ENCODE results near the gene FAR1. TPM values are rescaled to one million over a fixed set of nuclear protein-coding genes. Genes with fewer than 3 reads are reported as not detected.

The FAR1 gene
- total RNA-seq, 1 donor from 2014 or later: 69.0 TPM

DNA sequence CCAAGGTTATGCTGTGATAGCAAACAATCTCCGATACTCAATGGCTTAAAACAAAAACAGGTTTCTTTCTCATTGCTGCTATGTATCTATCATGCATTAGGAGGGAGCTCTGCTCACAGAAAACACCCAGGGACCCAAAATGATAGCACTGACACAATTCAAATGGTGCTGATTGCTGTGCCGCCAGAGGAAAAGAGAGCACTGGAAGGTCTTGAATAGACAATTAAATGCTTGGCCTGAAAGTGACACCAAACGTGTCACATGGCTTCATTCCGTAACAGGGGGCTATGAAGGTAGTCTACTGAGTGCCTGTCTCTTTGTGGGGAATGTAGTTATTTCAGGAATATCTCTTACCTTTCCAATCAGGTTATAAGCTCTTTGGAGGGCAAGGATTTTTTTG lies 94.2 kb downstream of the FAR1 start:
- Mint-ChIP-seq H3K27ac (no peak overlapping the region), H3K27me3 (no peaks in the 10 kb centered on the region), H3K9me3 (no peaks in the 10 kb centered on the region), H3K4me1 (ENCODE audit: unreplicated experiment) (no peaks in the 10 kb centered on the region), H3K4me3 (no peak overlapping the region), H3K36me3 (no peaks in the 10 kb centered on the region)
- no peak for DNase-seq (ENCODE audit: extremely low spot score, unreplicated experiment)
- TF ChIP-seq, protein P1, sequence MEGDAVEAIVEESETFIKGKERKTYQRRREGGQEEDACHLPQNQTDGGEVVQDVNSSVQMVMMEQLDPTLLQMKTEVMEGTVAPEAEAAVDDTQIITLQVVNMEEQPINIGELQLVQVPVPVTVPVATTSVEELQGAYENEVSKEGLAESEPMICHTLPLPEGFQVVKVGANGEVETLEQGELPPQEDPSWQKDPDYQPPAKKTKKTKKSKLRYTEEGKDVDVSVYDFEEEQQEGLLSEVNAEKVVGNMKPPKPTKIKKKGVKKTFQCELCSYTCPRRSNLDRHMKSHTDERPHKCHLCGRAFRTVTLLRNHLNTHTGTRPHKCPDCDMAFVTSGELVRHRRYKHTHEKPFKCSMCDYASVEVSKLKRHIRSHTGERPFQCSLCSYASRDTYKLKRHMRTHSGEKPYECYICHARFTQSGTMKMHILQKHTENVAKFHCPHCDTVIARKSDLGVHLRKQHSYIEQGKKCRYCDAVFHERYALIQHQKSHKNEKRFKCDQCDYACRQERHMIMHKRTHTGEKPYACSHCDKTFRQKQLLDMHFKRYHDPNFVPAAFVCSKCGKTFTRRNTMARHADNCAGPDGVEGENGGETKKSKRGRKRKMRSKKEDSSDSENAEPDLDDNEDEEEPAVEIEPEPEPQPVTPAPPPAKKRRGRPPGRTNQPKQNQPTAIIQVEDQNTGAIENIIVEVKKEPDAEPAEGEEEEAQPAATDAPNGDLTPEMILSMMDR (conservative IDR thresholded peaks at IDR 0.05): no peak

DNA sequence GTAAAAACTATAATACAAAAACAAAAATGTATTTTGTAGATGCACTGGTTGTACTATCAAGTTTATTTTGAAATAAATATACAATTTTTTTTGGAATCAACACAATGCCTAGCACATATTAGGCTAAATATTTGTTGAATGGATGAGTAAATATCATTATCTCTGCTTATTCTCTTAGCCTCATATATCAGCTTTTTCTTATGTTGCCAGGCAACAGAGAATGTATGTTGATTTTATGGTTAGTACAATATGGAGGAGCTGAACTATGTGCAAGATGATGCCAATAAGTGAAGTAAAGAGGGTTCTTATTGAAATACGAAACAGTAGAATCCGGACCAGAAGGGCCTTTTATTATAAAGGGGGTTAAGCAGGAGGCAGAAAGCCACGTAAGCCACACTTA lies 94.9 kb downstream of the FAR1 start:
- TF ChIP-seq, protein P1 (conservative IDR thresholded peaks at IDR 0.05): no peak
- H3K27me3 Mint-ChIP-seq: no peaks in the 10 kb centered on the region
- no peaks in the 10 kb centered on the region for H3K36me3 Mint-ChIP-seq
- H3K27ac Mint-ChIP-seq: no peak overlapping the region
- no peaks in the 10 kb centered on the region for H3K9me3 Mint-ChIP-seq
- no peaks in the 10 kb centered on the region for H3K4me1 Mint-ChIP-seq (ENCODE audit: unreplicated experiment)
- no peak overlapping the region for H3K4me3 Mint-ChIP-seq
- DNase-seq (ENCODE audit: extremely low spot score, unreplicated experiment): no peak

DNA sequence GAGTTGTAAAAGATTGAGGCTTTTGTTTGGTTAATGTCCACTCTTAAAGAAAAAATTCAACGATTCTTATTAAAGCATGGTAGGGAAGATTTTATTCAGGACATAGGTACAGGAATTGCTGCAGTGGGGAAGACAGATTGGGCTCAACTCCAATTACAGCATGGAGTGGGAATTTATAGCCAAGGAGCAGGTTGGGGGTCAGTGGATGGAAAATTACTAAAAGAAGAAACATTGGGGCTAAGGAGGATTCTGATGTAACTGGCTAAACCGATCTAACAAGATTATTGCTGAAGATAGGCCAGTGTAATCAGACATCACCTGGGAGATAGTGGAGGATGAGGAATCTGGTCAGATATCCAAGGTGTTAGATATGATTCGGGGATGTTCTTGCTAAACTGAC lies 97.4 kb downstream of the FAR1 start:
- Mint-ChIP-seq H3K4me3 (no peak overlapping the region), H3K27ac (no peak overlapping the region), H3K36me3 (no peaks in the 10 kb centered on the region), H3K4me1 (ENCODE audit: unreplicated experiment) (no peaks in the 10 kb centered on the region), H3K27me3 (no peaks in the 10 kb centered on the region), H3K9me3 (no peaks in the 10 kb centered on the region)
- DNase-seq (ENCODE audit: extremely low spot score, unreplicated experiment): no peak
- TF ChIP-seq, protein P1 (conservative IDR thresholded peaks at IDR 0.05): no peak

DNA sequence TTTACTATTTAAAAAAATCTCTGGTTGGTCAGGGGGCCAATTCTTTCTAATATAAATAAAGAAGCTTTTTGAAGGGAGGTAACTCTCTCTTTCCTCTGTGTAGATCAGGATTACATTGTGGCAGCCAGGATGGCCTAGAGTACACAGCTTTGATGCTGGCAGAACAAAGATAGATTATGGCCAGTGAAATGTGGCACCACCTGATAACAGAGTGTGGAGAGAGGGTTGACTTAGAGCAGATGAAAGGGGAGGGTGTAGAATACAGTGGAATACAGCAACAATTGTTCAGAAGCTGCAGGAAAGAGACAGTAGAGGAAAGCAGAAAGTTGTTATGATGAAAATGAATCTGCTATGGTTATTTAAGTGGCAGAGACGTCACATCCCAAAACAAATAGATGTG lies 99.0 kb downstream of the FAR1 start:
- Mint-ChIP-seq H3K9me3 (no peaks in the 10 kb centered on the region), H3K27me3 (no peaks in the 10 kb centered on the region), H3K27ac (no peak overlapping the region), H3K36me3 (no peaks in the 10 kb centered on the region), H3K4me1 (ENCODE audit: unreplicated experiment) (no peaks in the 10 kb centered on the region), H3K4me3 (no peak overlapping the region)
- TF ChIP-seq, protein P1 (conservative IDR thresholded peaks at IDR 0.05): no peak
- DNase-seq (ENCODE audit: extremely low spot score, unreplicated experiment): no peak

DNA sequence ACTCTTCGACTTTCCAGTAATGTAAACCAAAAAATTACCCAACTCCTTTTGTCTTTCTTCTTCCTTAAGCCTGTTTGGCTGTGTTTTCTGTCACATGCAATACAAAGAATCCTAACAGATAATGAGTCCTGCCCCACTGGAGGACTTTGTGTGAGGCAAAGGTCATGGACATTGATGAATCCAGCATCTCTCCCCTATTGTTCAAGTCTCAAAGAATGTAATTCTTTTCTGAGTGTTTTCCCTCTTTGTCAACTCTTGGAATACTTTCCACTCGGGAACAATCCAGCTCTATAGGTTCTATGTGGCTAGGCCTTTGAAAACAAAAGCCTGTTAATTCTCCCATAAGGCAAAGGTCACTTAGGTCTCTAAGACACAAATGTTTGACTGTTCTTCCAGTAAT lies 100.7 kb downstream of the FAR1 start:
- Mint-ChIP-seq H3K36me3 (no peaks in the 10 kb centered on the region), H3K4me1 (ENCODE audit: unreplicated experiment) (no peaks in the 10 kb centered on the region), H3K4me3 (no peak overlapping the region), H3K9me3 (no peaks in the 10 kb centered on the region), H3K27ac (no peak overlapping the region), H3K27me3 (no peaks in the 10 kb centered on the region)
- DNase-seq (ENCODE audit: extremely low spot score, unreplicated experiment): no peak
- TF ChIP-seq, protein P1 (conservative IDR thresholded peaks at IDR 0.05): no peak

DNA sequence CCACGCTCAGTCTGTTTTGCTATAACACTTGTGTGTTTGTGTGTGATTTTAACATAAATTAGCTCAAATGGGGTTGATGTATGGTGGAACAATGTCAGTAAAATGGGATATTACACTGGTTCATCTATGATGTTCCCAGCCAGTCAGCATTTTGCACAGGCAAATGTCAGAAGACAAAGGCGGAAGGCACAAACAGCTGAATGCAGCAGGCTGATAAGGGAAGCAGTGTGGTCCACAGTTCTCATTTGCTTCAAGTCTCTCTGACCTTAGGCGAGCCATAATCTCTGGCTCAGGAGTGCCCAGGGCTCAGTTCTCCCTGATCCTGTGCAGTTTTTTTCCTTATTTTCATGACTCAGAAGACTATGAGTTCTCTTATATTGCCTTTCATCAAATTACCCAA lies 102.7 kb downstream of the FAR1 start:
- Mint-ChIP-seq H3K27ac (peak overlapping the region; percentile 7), H3K9me3 (no peaks in the 10 kb centered on the region), H3K4me3 (no peak overlapping the region), H3K4me1 (ENCODE audit: unreplicated experiment) (no peaks in the 10 kb centered on the region), H3K27me3 (peaks cover 4% of the 10 kb centered on the region), H3K36me3 (no peaks in the 10 kb centered on the region)
- TF ChIP-seq, protein P1 (conservative IDR thresholded peaks at IDR 0.05): no peak
- DNase-seq (ENCODE audit: extremely low spot score, unreplicated experiment): no peak
